Neural progenitor cell (in vitro differentiated cells): ENCODE data around the gene ITGB5. TPM values are rescaled to one million over a fixed set of nuclear protein-coding genes. Genes with fewer than 3 reads are reported as not detected.

Experiments used
- DNase-seq: peaks from one replicate; pipeline ENCODE4 v3.0.0-alpha.2; 2016; ENCODE audit warnings: low spot score
- H2AFZ ChIP-seq: fragments of 200-600 bp; sonication (generic); replicated peaks from 2 replicates; pipeline ENCODE4 v1.6.1; 2016; ENCODE audit warnings: antibody characterized with exemption
- H3F3A ChIP-seq: fragments of 200-600 bp; sonication (generic); 2 replicates; pipeline ENCODE4 v1.6.1; 2016; ENCODE audit warnings: antibody characterized with exemption, low read depth
- H3K27ac ChIP-seq: fragments of 200-600 bp; sonication (generic); 2 replicates; pipeline ENCODE4 v1.5.1; 2016; ENCODE audit warnings: mild to moderate bottlenecking
- H3K27me3 ChIP-seq: fragments of 200-600 bp; sonication (generic); 2 replicates; pipeline ENCODE4 v1.6.1; 2016; ENCODE audit warnings: mild to moderate bottlenecking, moderate library complexity
- H3K36me3 ChIP-seq: fragments of 200-600 bp; sonication (generic); 2 replicates; pipeline ENCODE4 v1.5.1; 2016
- H3K4me1 ChIP-seq: fragments of 200-600 bp; sonication (generic); 2 replicates; pipeline ENCODE4 v1.6.1; 2016; ENCODE audit warnings: mixed run types
- H3K4me2 ChIP-seq: fragments of 200-600 bp; sonication (generic); 2 replicates; pipeline ENCODE4 v1.6.1; 2016
- H3K4me3 ChIP-seq: fragments of 200-600 bp; sonication (generic); 2 replicates; pipeline ENCODE4 v1.5.1; 2016
- H3K79me2 ChIP-seq: fragments of 200-600 bp; sonication (generic); 2 replicates; pipeline ENCODE4 v1.6.1; 2016; ENCODE audit warnings: low read depth
- H3K9ac ChIP-seq: fragments of 200-600 bp; sonication (generic); 2 replicates; pipeline ENCODE4 v1.6.1; 2016
- H3K9me3 ChIP-seq: fragments of 200-600 bp; sonication (generic); 2 replicates; pipeline ENCODE4 v1.5.1; 2016; ENCODE audit warnings: low read depth
- H4K20me1 ChIP-seq: fragments of 200-600 bp; sonication (generic); 2 replicates; pipeline ENCODE4 v1.6.1; 2016; ENCODE audit warnings: low read depth
- H3K27ac Mint-ChIP-seq: 3 replicates; pipeline ENCODE4 v1.8.0; 2021; ENCODE audit warnings: mixed read lengths
- H3K27me3 Mint-ChIP-seq: 2 replicates; pipeline ENCODE4 v1.8.0; 2022; ENCODE audit warnings: low read depth, mild to moderate bottlenecking, inconsistent platforms, moderate library complexity, mixed read lengths; ENCODE audit not compliant: insufficient read depth
- H3K36me3 Mint-ChIP-seq: 3 replicates; pipeline ENCODE4 v1.8.0; 2021; ENCODE audit warnings: mixed read lengths
- H3K4me1 Mint-ChIP-seq: 3 replicates; pipeline ENCODE4 v1.8.0; 2021; ENCODE audit warnings: mixed read lengths
- H3K4me3 Mint-ChIP-seq: 3 replicates; pipeline ENCODE4 v1.8.0; 2021; ENCODE audit warnings: mild to moderate bottlenecking, moderate library complexity, mixed read lengths
- H3K9me3 Mint-ChIP-seq: 3 replicates; pipeline ENCODE4 v1.8.0; 2020; ENCODE audit warnings: mixed read lengths
- EZH2 ChIP-seq: fragments of 200-600 bp; sonication (generic); IDR thresholded peaks from 2 replicates; pipeline ENCODE4 v1.6.1; 2017; ENCODE audit warnings: antibody characterized with exemption, mild to moderate bottlenecking, moderate library complexity
- EZH2phosphoT487 ChIP-seq: fragments of 200-600 bp; sonication (generic); IDR thresholded peaks from 2 replicates; pipeline ENCODE4 v1.6.1; 2017; ENCODE audit warnings: antibody characterized with exemption
- total RNA-seq: library from RNA; depleted of rRNA; stranded (reverse); fragments of >200 nt; gene quantifications from 2 replicates; pipeline ENCODE4 v1.2.3, GENCODE V29; 2015; ENCODE audit warnings: low replicate concordance
- TF ChIP-seq, protein P1 (sequence below): fragments of 200-600 bp; sonication (generic); IDR thresholded peaks from 2 replicates; pipeline ENCODE4 v1.5.1; 2017; ENCODE audit warnings: antibody characterized with exemption, mild to moderate bottlenecking

The ITGB5 gene
- total RNA-seq, 1 donor from 2014 or later, result 55.8 TPM

GRCh38 chr3:124765197-124765840 is 121.8 kb downstream of the ITGB5 start:
- Histone ChIP-seq H3K9ac (no peak overlapping the region), H4K20me1 (no peaks in the 10 kb centered on the region), H2AFZ (no peak overlapping the region), H3K4me3 (no peak overlapping the region), H3K27ac (no peak overlapping the region), H3K36me3 (no peaks in the 10 kb centered on the region), H3K4me2 (no peak overlapping the region), H3K4me1 (peaks cover 4% of the 10 kb centered on the region), H3K79me2 (no peaks in the 10 kb centered on the region), H3K27me3 (no peaks in the 10 kb centered on the region), H3K9me3 (no peaks in the 10 kb centered on the region), H3F3A (peaks cover 14% of the 10 kb centered on the region)
- Mint-ChIP-seq H3K27me3 (peaks cover 11% of the 10 kb centered on the region), H3K36me3 (peaks cover 8% of the 10 kb centered on the region), H3K4me3 (no peak overlapping the region), H3K4me1 (peaks cover 20% of the 10 kb centered on the region), H3K27ac (peak overlapping the region; percentile 38), H3K9me3 (no peaks in the 10 kb centered on the region)
- DNase-seq, result no peak
- TF ChIP-seq EZH2 (no peak), EZH2phosphoT487 (no peak)
- TF ChIP-seq, protein P1, sequence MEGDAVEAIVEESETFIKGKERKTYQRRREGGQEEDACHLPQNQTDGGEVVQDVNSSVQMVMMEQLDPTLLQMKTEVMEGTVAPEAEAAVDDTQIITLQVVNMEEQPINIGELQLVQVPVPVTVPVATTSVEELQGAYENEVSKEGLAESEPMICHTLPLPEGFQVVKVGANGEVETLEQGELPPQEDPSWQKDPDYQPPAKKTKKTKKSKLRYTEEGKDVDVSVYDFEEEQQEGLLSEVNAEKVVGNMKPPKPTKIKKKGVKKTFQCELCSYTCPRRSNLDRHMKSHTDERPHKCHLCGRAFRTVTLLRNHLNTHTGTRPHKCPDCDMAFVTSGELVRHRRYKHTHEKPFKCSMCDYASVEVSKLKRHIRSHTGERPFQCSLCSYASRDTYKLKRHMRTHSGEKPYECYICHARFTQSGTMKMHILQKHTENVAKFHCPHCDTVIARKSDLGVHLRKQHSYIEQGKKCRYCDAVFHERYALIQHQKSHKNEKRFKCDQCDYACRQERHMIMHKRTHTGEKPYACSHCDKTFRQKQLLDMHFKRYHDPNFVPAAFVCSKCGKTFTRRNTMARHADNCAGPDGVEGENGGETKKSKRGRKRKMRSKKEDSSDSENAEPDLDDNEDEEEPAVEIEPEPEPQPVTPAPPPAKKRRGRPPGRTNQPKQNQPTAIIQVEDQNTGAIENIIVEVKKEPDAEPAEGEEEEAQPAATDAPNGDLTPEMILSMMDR, result no peak

- TF ChIP-seq EZH2phosphoT487, result no peak
- TF ChIP-seq EZH2, result no peak
- TF ChIP-seq, protein P1, result no peak
- H3K9ac ChIP-seq, result no peak overlapping the region
- no peaks in the 10 kb centered on the region for H3K36me3 ChIP-seq
- Mint-ChIP-seq H3K9me3 (no peaks in the 10 kb centered on the region), H3K36me3 (peaks cover 8% of the 10 kb centered on the region), H3K4me3 (no peak overlapping the region), H3K4me1 (peaks cover 16% of the 10 kb centered on the region), H3K27ac (peak overlapping the region; percentile 37), H3K27me3 (peaks cover 11% of the 10 kb centered on the region)
- no peak overlapping the region for H2AFZ ChIP-seq
- peaks cover 14% of the 10 kb centered on the region for H3F3A ChIP-seq
- H3K4me1 ChIP-seq, result no peaks in the 10 kb centered on the region
- H3K4me2 ChIP-seq, result no peak overlapping the region
- H3K9me3 ChIP-seq, result no peaks in the 10 kb centered on the region
- H3K27me3 ChIP-seq, result no peaks in the 10 kb centered on the region
- H4K20me1 ChIP-seq, result no peaks in the 10 kb centered on the region
- DNase-seq, result no peak
- H3K79me2 ChIP-seq, result no peaks in the 10 kb centered on the region
- H3K27ac ChIP-seq, result no peak overlapping the region
- H3K4me3 ChIP-seq, result no peak overlapping the region
These were observed 122.4 kb downstream of the ITGB5 start for GRCh38 chr3:124764746-124765145.

GRCh38 chr3:124763644-124764358 is 123.4 kb downstream of the ITGB5 start:
- Histone ChIP-seq H3K27me3 (no peaks in the 10 kb centered on the region), H4K20me1 (no peaks in the 10 kb centered on the region), H3K4me1 (no peaks in the 10 kb centered on the region), H2AFZ (no peak overlapping the region), H3K4me3 (no peak overlapping the region), H3K79me2 (no peaks in the 10 kb centered on the region), H3K36me3 (no peaks in the 10 kb centered on the region), H3F3A (peaks cover 14% of the 10 kb centered on the region), H3K27ac (no peak overlapping the region), H3K9me3 (no peaks in the 10 kb centered on the region), H3K4me2 (no peak overlapping the region), H3K9ac (no peak overlapping the region)
- DNase-seq, result no peak
- Mint-ChIP-seq H3K36me3 (peaks cover 8% of the 10 kb centered on the region), H3K9me3 (no peaks in the 10 kb centered on the region), H3K4me1 (peaks cover 16% of the 10 kb centered on the region), H3K27me3 (peaks cover 14% of the 10 kb centered on the region), H3K27ac (peak overlapping the region; percentile 74), H3K4me3 (no peak overlapping the region)
- TF ChIP-seq, protein P1, result no peak
- no peak for TF ChIP-seq EZH2
- TF ChIP-seq EZH2phosphoT487, result no peak
